Bronchial epithelial cell (primary cell): Measurements from ENCODE around the gene HAP1. TPM values are rescaled to one million over a fixed set of nuclear protein-coding genes. Genes with fewer than 3 reads are reported as not detected.

Experiments
- DNase-seq: peaks from one replicate; pipeline ENCODE4 v3.0.0-alpha.2; 2010; ENCODE audit warnings: low read depth
- FAIRE-seq: peaks from 2 replicates; lab custom pipeline; 2011; peaks lifted over from hg19 to GRCh38; lab: Jason Lieb, UNC
- H3K27me3 ChIP-seq: 2 replicates; pipeline ENCODE4 v1.5.1; 2011; ENCODE audit warnings: low read length; ENCODE audit not compliant: control insufficient read depth, insufficient read depth
- H3K36me3 ChIP-seq: 2 replicates; pipeline ENCODE4 v1.5.1; 2011; ENCODE audit warnings: low read length; ENCODE audit not compliant: control insufficient read depth, insufficient read depth
- H3K4me3 ChIP-seq: 2 replicates; pipeline ENCODE4 v1.5.1; 2011; ENCODE audit warnings: mild to moderate bottlenecking, low read depth, low read length, control low read depth
- total RNA-seq: library from RNA; depleted of rRNA; stranded (reverse); fragments of >200 nt; gene quantifications from 2 replicates; pipeline ENCODE4 v1.2.1, GENCODE V29; 2014
- TF ChIP-seq, protein P1 (sequence below): IDR thresholded peaks from 2 replicates; pipeline ENCODE4 v1.5.1; 2011; ENCODE audit warnings: mild to moderate bottlenecking, moderate library complexity, low read length, control low read depth, inconsistent platforms; ENCODE audit not compliant: insufficient read depth, severe bottlenecking

HAP1 gene
- total RNA-seq, 1 donor from 2014 or later, result 2.6 TPM

DNA sequence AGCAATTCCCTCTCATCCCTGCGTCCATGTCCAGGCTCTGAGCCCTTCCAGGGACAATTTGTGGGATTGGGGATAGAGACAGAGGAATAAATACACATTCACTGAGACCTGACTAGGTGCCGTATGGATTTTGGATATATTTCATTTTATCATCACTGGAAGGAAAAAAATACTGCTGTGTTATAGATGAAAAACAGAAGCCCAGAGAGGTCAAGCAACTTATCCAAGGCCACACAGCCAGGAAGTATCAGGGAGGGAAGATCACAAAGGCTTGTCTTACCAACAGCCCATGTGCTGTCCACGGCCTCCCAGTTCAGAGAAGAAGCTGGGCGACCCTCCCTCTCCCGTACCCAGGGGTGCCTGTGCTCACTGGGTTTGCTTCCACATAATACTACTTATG lies 6.1 kb upstream of the HAP1 start:
- H3K36me3 ChIP-seq, result no peaks in the 10 kb centered on the region
- H3K27me3 ChIP-seq, result peaks cover 11% of the 10 kb centered on the region
- DNase-seq (no peak), FAIRE-seq (no peak)
- H3K4me3 ChIP-seq, result no peak overlapping the region
- TF ChIP-seq, protein P1, sequence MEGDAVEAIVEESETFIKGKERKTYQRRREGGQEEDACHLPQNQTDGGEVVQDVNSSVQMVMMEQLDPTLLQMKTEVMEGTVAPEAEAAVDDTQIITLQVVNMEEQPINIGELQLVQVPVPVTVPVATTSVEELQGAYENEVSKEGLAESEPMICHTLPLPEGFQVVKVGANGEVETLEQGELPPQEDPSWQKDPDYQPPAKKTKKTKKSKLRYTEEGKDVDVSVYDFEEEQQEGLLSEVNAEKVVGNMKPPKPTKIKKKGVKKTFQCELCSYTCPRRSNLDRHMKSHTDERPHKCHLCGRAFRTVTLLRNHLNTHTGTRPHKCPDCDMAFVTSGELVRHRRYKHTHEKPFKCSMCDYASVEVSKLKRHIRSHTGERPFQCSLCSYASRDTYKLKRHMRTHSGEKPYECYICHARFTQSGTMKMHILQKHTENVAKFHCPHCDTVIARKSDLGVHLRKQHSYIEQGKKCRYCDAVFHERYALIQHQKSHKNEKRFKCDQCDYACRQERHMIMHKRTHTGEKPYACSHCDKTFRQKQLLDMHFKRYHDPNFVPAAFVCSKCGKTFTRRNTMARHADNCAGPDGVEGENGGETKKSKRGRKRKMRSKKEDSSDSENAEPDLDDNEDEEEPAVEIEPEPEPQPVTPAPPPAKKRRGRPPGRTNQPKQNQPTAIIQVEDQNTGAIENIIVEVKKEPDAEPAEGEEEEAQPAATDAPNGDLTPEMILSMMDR, result no peak

DNA sequence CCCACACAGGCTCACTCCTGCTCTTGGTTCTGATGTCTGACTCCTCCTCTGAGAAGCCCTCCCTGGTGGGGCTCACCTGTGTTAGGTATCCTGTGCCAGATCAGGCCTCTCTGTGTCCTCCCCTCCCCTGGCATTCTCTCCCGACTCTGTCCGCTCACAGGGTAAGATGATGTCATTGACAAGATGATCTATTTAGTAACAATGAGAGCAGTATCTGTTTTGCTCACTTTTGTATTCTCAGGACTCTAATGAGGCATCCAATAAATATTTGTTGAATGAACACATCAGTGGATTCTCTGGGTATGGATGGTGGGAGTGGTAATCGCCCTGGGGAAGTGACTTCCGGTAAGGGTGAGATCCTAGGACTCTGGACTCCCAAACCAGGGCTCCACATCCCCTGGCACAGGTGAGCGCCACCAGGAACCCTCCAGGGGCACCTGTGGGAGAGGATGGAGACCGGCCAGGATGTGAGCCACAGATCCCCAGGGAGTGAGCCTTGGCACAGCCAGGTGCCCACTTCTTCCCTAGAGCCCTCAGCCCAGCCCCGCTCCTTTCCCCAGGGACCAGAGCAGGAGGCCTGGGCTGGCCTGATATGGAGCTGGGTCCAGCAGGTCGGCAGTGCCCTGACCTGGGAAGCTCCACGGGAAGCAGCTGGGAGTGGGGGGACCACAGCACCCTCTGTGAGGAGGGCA lies 5.4 kb upstream of the HAP1 start:
- no peak overlapping the region for H3K4me3 ChIP-seq
- DNase-seq, result peak; percentile 94
- FAIRE-seq, result no peak
- H3K36me3 ChIP-seq, result no peaks in the 10 kb centered on the region
- TF ChIP-seq, protein P1, result no peak
- peaks cover 11% of the 10 kb centered on the region for H3K27me3 ChIP-seq

DNA sequence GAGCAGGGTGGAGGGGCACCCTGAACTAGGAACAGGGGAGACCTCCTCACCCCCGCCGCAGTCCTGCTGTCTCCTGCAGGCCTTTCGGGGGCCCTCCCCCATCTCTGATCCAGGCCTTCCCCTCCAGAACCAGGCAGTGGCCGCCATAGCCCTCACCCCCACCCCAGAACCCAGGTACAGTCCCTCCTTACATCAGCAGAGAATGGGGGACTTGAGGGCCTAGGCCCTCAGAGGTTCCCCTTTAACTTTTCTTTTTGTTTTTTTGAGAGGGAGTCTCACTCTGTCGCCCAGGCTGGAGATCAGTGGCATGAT lies 4.3 kb upstream of the HAP1 start:
- peaks cover 16% of the 10 kb centered on the region for H3K27me3 ChIP-seq
- H3K36me3 ChIP-seq, result no peaks in the 10 kb centered on the region
- FAIRE-seq (no peak), DNase-seq (no peak)
- TF ChIP-seq, protein P1, result no peak
- no peak overlapping the region for H3K4me3 ChIP-seq

DNA sequence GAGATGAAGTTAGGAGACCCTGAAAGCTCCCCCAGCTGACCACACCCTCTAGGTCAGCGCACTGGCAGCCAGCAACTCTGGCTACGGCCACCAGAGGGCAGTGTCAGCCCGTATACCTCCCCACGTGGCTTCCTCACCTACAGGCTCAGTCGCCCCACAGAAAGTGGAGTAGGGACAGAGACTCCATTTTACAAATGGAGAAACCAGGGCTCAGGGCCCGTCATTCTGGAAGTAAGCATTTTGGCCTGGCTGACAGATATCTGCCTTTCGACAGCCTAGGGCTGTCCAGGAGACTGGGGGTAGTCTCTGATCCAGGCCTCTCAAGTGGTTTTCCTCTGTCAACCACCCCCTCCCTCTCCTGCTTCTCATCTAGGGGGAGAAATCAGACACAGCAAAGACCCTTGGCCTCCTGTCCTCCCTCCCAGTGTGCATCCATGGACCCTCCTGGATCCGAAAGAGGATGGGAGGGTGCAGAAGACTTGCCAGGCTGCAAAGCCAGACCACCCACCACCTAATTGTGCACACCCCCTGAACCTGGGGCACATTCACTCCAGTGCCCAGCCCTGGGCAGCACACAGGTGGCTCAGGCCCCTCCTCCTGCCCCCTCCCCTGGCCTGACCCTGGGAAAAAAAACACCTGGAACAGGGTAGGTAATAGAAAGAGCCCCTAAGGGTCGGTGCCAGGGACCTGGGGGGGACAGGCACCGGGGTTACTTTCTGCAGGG lies 3.8 kb upstream of the HAP1 start:
- Histone ChIP-seq H3K4me3 (no peak overlapping the region), H3K36me3 (no peaks in the 10 kb centered on the region), H3K27me3 (peaks cover 20% of the 10 kb centered on the region)
- FAIRE-seq, result no peak
- peak; percentile 69 for DNase-seq
- TF ChIP-seq, protein P1, result peak; percentile 98

DNA sequence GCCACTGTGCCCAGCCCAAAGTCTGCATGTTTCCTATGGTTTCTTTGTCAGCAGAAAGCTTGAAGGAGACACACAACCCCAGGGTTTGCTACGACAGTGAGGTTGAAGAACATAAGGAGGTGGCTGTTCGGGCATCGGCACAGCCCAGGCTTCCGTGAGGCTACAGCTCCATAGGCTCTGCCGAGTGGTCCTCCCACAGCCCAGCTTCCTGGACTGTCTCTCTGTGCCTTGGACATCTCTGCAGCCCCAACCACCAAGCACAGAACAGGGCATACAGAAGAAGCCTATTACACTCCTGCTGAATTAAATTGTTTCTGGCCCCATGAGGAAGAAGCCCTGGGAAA lies 3.2 kb upstream of the HAP1 start:
- Histone ChIP-seq H3K36me3 (no peaks in the 10 kb centered on the region), H3K4me3 (no peak overlapping the region), H3K27me3 (peaks cover 20% of the 10 kb centered on the region)
- TF ChIP-seq, protein P1, result no peak
- FAIRE-seq, result no peak
- DNase-seq, result no peak
